HT-29 (cell line): Measurements from ENCODE around the gene RASL10B. TPM values are rescaled to one million over a fixed set of nuclear protein-coding genes. Genes with fewer than 3 reads are reported as not detected.

Experiments
- total RNA-seq: library from RNA; depleted of rRNA; stranded (reverse); fragments of >200 nt; shearing (Covaris generic); gene quantifications from 2 replicates; pipeline ENCODE4 v1.2.3, GENCODE V29; 2014; rRNA removed

The RASL10B gene
- total RNA-seq, 1 experiment from 2014 or later = 7.5 TPM

Other genes with a start within 250 kb of the RASL10B start
- gene SLFN12L, start 194.0 kb upstream of the RASL10B start, total RNA-seq = not detected in 2 replicates
- gene SLFN14, start 170.8 kb upstream of the RASL10B start, total RNA-seq = not detected in 2 replicates
- 3.8 and 6.1 TPM in 2 replicates for gene PEX12, start 153.1 kb upstream of the RASL10B start, total RNA-seq
- gene AP2B1, start 144.3 kb upstream of the RASL10B start, total RNA-seq = 65.0 and 65.8 TPM in 2 replicates
- gene GAS2L2, start 21.6 kb downstream of the RASL10B start, total RNA-seq = 0.52 and 0.56 TPM in 2 replicates
- gene C17orf50, start 29.2 kb downstream of the RASL10B start, total RNA-seq = not detected in 2 replicates
- 0.18 and 0.25 TPM in 2 replicates for gene MMP28, start 64.0 kb downstream of the RASL10B start, total RNA-seq
- 83.7 and 99.8 TPM in 2 replicates for gene TAF15, start 77.8 kb downstream of the RASL10B start, total RNA-seq
- not detected in 2 replicates for gene HEATR9, start 137.3 kb downstream of the RASL10B start, total RNA-seq
- 0.23 TPM in 1 of 2 replicates, not detected in the other for gene CCL5, start 148.7 kb downstream of the RASL10B start, total RNA-seq
- gene RDM1, start 199.1 kb downstream of the RASL10B start, total RNA-seq = 4.9 and 11.3 TPM in 2 replicates
- not detected in 2 replicates for gene LYZL6, start 212.1 kb downstream of the RASL10B start, total RNA-seq
- not detected in 2 replicates for gene CCL16, start 249.9 kb downstream of the RASL10B start, total RNA-seq